Measurements from ENCODE around the gene ORC5. TPM values are rescaled to one million over a fixed set of nuclear protein-coding genes. Genes with fewer than 3 reads are reported as not detected.

Gene ORC5
- total and polyA plus RNA-seq, 10 of the 15 experiments (the other 5 are each of a cell fraction or from before 2014, with no cell fraction given), result 14.8 to 58.6 (median 30.3) TPM

DNA sequence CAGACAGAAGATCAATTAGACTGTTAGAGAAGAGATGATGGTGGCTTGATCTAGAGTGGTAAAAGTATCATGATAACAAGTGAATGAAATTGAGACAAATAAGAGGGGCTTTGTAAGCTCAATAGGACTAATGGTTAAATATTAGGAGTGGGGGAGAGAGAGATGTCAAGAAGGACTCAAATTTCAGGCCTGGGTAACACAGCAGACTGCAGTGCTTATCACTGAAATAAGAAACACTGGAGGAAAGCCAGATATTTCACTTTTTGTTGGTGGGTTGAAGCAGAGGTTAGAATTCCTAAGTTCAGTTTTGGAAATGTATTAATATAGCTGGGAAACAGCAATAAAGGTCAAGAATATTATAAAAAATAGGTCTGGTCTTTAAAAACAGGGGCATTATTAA lies 74.6 kb downstream of the ORC5 start:
- in situ Hi-C loops (cut with MboI), result no loop called here
- no peaks in the 10 kb centered on the region for H4K20me1 ChIP-seq (ENCODE audit: control insufficient read depth, insufficient read depth)
- H3K4me3 ChIP-seq, result no peak overlapping the region
- no peak overlapping the region for H3K27ac ChIP-seq (ENCODE audit: control insufficient read depth, insufficient read depth)
- intact Hi-C loops (cut with micrococcal nuclease; ENCODE audit: unreplicated experiment), result no loop called here
- no peaks in the 10 kb centered on the region for H3K79me2 ChIP-seq (ENCODE audit: control insufficient read depth, insufficient read depth, low read length)
- H3K9me3 ChIP-seq (replicated peaks; ENCODE audit: control insufficient read depth, insufficient read depth, low read length), result no peaks in the 10 kb centered on the region
- TF ChIP-seq HDGF (IDR thresholded peaks at IDR 0.05), result no peak
- no peak for TF ChIP-seq POLR2AphosphoS2 (IDR thresholded peaks at IDR 0.05; ENCODE audit: low read depth, low read length)
- TF ChIP-seq CREM (IDR thresholded peaks at IDR 0.05; ENCODE audit: low read depth), result no peak
- TF ChIP-seq, protein P1, sequence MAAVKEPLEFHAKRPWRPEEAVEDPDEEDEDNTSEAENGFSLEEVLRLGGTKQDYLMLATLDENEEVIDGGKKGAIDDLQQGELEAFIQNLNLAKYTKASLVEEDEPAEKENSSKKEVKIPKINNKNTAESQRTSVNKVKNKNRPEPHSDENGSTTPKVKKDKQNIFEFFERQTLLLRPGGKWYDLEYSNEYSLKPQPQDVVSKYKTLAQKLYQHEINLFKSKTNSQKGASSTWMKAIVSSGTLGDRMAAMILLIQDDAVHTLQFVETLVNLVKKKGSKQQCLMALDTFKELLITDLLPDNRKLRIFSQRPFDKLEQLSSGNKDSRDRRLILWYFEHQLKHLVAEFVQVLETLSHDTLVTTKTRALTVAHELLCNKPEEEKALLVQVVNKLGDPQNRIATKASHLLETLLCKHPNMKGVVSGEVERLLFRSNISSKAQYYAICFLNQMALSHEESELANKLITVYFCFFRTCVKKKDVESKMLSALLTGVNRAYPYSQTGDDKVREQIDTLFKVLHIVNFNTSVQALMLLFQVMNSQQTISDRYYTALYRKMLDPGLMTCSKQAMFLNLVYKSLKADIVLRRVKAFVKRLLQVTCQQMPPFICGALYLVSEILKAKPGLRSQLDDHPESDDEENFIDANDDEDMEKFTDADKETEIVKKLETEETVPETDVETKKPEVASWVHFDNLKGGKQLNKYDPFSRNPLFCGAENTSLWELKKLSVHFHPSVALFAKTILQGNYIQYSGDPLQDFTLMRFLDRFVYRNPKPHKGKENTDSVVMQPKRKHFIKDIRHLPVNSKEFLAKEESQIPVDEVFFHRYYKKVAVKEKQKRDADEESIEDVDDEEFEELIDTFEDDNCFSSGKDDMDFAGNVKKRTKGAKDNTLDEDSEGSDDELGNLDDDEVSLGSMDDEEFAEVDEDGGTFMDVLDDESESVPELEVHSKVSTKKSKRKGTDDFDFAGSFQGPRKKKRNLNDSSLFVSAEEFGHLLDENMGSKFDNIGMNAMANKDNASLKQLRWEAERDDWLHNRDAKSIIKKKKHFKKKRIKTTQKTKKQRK (IDR thresholded peaks at IDR 0.05; ENCODE audit: low read depth, low read length), result no peak
- no peak for TF ChIP-seq MYB (IDR thresholded peaks at IDR 0.05; ENCODE audit: borderline replicate concordance, low read depth, low read length)
- TF ChIP-seq YBX1 (IDR thresholded peaks at IDR 0.05), result no peak
- no peak for TF ChIP-seq YY1 (IDR thresholded peaks at IDR 0.05; ENCODE audit: low read depth, low read length)
- no peak for TF ChIP-seq SRF (IDR thresholded peaks at IDR 0.05; ENCODE audit: low read depth in 2 of 2, low read length in 2 of 2)
- H3K9ac ChIP-seq (ENCODE audit: control insufficient read depth, insufficient read depth, low read length), result no peak overlapping the region
- H3K36me3 ChIP-seq (ENCODE audit: control insufficient read depth in 2 of 2, insufficient read depth in 2 of 2, low read length in 1 of 2), result peaks cover 0 to 3% of the 10 kb centered on the region in 2 experiments; a peak in 3 of 4 replicates
- ChIA-PET SMC1A (ENCODE audit: uncharacterized antibody, unreplicated experiment) (interaction anchor here (1.0 kb wide), 1 partner anchor 12 kb away, joined by 3 read pairs; no protein-coding TSS in a partner anchor), POLR2A (no interaction called here), CTCF (interaction anchor here (1.5 kb wide), 1 partner anchor 10 kb away, joined by 5 read pairs; no protein-coding TSS in a partner anchor), RAD21 (ENCODE audit: unreplicated experiment) (no interaction called here)
- no TSS peak for BruUV-seq (replicated peaks)
- no peak overlapping the region for H2AFZ ChIP-seq (ENCODE audit: control insufficient read depth, low read depth, low read length)
- no peak for ATAC-seq
- H3K27me3 ChIP-seq (replicated peaks in 1 of 2; ENCODE audit: control insufficient read depth in 2 of 2, insufficient read depth in 2 of 2, low read length in 1 of 2), result no peaks in the 10 kb centered on the region
- H3K4me1 ChIP-seq (ENCODE audit: control insufficient read depth, insufficient read depth, low read length), result no peaks in the 10 kb centered on the region
- H3K4me2 ChIP-seq (ENCODE audit: control insufficient read depth, insufficient read depth), result no peak overlapping the region
- DNase-seq (ENCODE audit: low read depth, low spot score), result no peak
- no peak for FAIRE-seq
